Hippocampal formation (tissue), 2 donors: ENCODE measurements around the gene ANKS1B.

Experiments used
- DNase-seq, 2 donors: peaks; one replicate each; lab custom pipeline; 2025; lab: John Stamatoyannopoulos, UW

ANKS1B gene

DNA sequence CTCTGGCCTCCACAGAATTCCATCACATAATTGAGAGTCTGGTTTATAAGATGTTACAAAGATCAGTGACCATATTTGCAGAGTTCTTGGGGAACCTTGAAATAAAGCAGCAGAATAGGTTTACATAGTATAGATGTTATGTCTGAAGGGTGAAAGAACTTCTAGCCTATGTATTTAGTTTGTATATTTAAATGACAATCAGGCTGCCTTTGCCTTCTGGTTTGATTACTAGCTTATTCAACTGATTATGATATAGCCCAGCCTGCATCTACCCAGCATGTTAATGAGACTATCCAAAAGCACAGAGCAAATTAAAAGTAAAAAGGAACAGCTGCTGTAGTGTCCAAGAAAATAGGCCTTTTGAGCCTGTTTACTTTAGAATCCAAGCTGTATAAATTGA, 1254.3 kb downstream of the ANKS1B start:
- no peak for DNase-seq

DNA sequence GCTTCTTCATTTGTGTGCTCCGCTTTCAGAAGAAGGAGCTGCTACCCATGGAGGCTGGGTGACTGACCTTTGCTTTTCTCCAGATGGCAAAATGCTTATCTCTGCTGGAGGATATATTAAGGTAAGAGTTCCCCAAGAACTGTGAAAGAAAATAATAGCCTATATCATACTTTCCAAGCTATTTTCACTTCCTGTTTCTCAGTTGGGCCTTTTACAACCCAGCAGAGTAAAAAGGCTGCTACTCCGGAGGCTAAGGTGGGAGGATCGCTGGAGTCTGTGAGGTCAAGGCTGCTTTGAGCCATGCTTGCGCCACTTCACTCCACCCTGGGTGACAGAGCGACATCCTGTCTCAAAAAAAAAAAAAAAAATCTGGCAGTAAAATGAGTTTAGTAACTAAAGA, 1257.5 kb downstream of the ANKS1B start:
- no peak for DNase-seq

- DNase-seq, result peak; percentile 78 to 81
Observed at GRCh38 chr12:98725476-98726247, 1259.1 kb downstream of the ANKS1B start.

DNA sequence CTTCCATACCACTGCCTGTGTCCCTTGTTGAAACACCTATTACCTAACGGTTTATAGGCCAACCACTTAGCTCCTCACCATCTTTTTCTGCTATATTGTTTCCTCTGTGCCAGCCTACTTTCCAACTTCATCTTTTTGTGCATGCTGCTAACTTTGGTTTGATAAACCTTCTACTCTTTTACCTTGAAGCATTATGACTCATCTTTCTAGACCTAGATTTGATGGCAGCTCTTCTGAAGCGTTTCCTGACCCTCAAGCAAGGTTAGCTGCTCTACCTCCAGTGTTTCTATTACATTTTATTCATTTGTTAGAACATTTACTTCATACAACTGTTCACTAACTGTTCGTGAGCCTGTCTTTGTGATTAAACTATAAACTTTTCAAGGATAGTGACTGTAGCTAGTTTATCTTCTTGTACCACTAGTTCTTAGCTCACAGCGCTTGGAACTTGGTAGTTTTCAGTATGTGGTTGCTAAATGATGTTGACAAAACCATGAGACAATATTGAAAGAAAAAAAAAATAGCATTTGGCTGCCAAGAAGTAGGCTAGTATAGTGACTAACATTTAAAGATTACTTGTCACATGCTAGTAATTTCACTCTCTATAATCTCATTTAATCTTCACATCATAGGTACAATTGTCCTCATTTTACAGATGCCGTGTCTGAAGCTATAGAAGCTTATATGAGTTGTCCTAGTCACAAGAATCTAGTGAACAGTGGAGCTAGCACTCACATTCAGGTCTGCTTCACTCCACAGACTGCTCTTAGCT, 1260.2 kb downstream of the ANKS1B start:
- DNase-seq, result no peak

DNA sequence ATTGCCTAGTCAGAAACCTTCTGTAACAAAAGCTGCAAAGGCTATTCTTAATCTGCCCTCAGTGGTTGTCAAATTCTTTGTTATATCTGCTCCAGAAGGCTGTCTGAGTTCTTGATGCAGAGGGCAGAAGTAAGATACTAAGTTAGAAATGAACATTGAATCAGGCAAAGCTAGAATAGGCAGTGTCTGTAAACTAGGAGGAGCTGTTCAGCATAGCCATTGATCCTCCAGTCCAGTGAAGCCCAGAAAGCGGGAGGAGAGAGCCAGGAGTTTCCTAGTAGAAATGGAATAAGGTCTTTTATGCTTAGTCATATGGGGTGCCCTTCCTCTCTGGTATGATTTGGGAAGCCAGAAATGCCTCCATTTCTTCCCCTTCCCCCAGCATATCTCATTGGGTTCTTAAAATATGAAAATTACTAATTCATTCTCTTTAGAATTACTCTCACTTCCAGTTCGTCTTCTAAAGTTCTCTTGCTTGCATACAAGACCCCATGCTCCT, 1263.5 kb downstream of the ANKS1B start:
- DNase-seq, result no peak

DNA sequence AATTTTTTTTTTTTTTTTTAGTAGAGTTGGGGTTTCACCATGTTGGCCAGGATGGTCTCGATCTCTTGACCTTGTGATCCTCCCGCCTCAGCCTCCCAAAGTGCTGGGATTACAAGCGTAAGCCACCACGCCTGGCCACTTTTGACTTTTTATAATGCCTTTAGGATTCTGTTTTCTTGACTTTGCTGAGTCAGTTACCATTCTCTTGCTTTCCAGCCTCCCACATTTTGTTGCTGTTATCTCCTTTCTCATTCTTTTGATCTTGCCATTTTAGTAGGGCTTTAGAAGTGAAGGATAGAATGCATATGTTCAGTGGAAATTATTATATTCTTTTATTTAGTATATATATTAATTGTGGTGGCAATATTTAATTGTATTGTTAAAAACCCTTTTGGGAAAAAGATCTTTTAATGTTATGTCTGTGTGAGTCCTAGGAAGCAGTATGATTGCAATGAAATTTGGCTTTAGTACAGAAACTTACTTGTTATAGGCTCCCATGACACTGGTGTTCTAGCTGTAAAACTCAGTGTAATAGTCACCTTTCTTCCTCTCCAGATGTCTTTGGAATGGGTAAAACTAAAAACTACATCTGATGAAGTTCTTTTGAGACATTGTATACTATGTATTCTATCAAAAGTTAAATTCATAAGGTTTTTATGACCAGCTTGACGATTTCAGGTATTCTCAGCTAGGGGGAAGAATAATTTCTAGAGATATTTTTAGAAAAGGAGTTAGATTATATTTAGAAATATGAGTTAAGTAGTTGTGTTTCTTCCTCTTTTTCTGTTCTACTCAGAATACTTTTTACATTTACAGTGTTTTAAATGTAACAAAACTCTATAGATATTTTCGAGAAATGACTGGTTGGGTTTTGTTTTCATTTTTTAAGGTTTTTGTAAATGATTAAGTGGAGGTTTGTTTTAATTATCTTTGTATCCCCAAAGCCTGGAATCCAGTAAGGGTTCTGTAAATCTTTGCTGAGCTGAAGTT, 1264.9 kb downstream of the ANKS1B start:
- DNase-seq, result no peak

GRCh38 chr12:98714426-98714825, 1270.3 kb downstream of the ANKS1B start:
- no peak for DNase-seq

- DNase-seq, result no peak
Observed at GRCh38 chr12:98709022-98709421, 1275.7 kb downstream of the ANKS1B start.

- DNase-seq, result no peak
Observed at GRCh38 chr12:98701166-98701565, 1283.6 kb downstream of the ANKS1B start.

- DNase-seq, result no peak
Observed at GRCh38 chr12:98699586-98699985, 1285.2 kb downstream of the ANKS1B start.

DNA sequence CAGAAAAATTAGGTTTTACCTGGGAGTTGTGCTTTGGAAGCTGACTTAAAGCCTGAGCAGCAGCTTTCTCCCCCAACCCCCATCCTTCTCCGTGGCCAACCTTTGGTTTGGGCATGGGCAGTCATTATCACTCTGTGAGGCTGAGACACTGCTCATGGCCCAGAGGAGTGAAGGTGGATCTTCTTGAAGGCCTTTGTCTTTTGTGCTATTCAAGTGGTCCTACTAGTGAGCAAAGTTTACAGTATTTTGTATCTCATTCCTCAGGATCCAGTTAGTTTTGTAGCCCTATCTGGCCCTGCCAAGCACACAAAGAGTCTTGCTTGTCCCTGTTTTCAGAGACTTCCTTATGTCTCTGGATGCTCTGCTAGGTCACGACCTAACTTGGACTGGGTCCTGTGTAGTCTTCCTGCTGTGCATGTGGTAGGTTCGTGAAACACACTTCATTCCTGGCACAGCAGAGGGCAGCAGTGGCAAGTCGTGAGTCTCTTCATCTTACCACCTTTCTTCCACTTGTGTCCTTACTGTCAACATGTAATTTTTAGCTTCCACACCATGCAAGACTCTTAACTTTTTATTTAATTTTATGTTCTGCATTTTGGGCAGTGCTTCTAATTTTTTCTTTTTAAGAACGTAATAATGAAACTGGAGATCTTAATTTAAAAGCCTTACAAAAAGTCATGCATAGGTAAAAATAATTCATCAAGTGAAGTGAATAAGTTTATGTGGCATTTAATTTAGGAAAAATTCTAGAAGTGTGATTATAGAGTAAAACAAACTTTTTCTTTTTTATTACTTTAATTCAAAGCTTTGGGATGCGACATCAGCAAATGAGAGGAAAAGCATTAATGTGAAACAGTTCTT, 1285.9 kb downstream of the ANKS1B start:
- DNase-seq, result peak; percentile 51 to 71

- no peak for DNase-seq
Observed at GRCh38 chr12:98697209-98697608, 1287.5 kb downstream of the ANKS1B start.

- no peak for DNase-seq
Observed at GRCh38 chr12:98696036-98696646, 1288.6 kb downstream of the ANKS1B start.

DNA sequence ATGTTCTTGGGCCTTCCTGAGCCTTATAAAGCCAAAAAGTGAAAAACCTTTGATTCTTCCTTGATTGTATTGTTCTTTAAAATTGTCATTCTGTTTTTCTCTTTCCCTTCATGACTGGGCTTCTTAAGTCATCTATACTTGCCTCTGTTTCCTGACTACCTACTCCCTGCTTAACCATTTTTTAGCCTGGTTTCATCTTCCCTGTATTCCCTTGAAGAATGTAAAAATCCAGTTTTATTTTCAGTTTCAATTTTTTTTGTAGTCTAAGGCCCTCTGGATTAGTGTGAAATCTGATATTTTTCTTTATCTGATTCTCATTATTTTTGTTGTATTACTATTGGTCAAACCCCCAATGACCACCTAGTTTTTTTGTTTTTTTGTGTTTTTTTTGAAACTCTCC, 1293.4 kb downstream of the ANKS1B start:
- no peak for DNase-seq

DNA sequence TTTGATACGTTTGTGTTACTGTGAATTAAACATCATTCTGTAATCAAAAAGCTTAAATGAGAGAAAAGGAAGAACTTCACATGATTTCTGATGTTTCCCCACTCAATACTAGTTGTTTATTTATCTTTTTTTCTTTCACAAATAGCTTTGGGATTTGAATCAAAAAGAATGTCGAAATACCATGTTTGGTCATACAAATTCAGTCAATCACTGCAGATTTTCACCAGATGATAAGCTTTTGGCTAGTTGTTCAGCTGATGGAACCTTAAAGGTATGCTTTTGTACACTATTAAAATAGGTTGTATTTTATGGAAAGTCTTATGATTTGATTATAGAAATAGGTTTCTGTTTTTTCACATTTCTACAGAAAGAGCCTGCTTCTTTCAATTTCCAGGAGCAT, 1298.1 kb downstream of the ANKS1B start:
- DNase-seq, result no peak
